ENCODE data around the gene TSPAN3. TPM values are rescaled to one million over a fixed set of nuclear protein-coding genes. Genes with fewer than 3 reads are reported as not detected.
A peak's percentile ranks its signal among the peaks of the same experiment; 100 is the strongest.

TSPAN3 gene
- total RNA-seq, 2 experiments from 2014 or later = 14.7 to 15.5 TPM

GRCh38 chr15:77071305-77072223 is 655 bp upstream of the TSPAN3 start:
- H3K27me3 Mint-ChIP-seq = peaks cover 4% of the 10 kb centered on the region
- peak overlapping the region; percentile 84 for H3K27ac Mint-ChIP-seq
- POLR2A ChIA-PET = interaction anchor here (0.6 to 1.3 kb wide), 7 partner anchors 11 to 168 kb away, joined by 3 to 7 read pairs (median 4); partner anchors contain the start of gene PSTPIP1
- intact Hi-C loops (cut with DNase I, micrococcal nuclease) = loop anchor here (2.0 to 10.0 kb wide), 5 partner anchors 139 to 1803 kb away; partner anchors contain the start of genes HMG20A (in 1 of the 2), MORF4L1 (in 1 of the 2), PEAK1 (in 1 of the 2) and RCN2 (in 1 of the 2)
- no peaks in the 10 kb centered on the region for H3K9me3 Mint-ChIP-seq
- Histone ChIP-seq H3K4me1 (ENCODE audit: insufficient read depth, low read length) (peaks cover 18% of the 10 kb centered on the region), H3K4me3 (ENCODE audit: low read length) (peak overlapping the region; percentile 60), H3K9me3 (ENCODE audit: control insufficient read depth in 1 of 2, insufficient read depth in 1 of 2, low read length in 2 of 2) (no peaks in the 10 kb centered on the region), H3K36me3 (ENCODE audit: insufficient read depth, low read length) (no peaks in the 10 kb centered on the region), H3K27ac (ENCODE audit: low read depth in 1 of 2, low read length in 2 of 2) (no peak overlapping the region), H3K27me3 (ENCODE audit: control insufficient read depth in 1 of 2, insufficient read depth in 2 of 2, low read length in 2 of 2) (no peaks in the 10 kb centered on the region)
- TF ChIP-seq CTCF (IDR thresholded peaks at IDR 0.05) = no peak
- peaks cover 7% of the 10 kb centered on the region for H3K36me3 Mint-ChIP-seq (ENCODE audit: low read depth)
- CTCF ChIA-PET = no interaction called here
- peaks cover 37% of the 10 kb centered on the region for H3K4me1 Mint-ChIP-seq (ENCODE audit: low read depth)
- DNase-seq = no peak
- no peak for ATAC-seq (ENCODE audit: poor library complexity)
- peak overlapping the region; percentile 97 for H3K4me3 Mint-ChIP-seq

- intact Hi-C loops (cut with DNase I, micrococcal nuclease) = loop anchor here (2.0 to 10.0 kb wide), 5 partner anchors 138 to 1805 kb away; partner anchors contain the start of genes HMG20A (in 1 of the 2), MORF4L1 (in 1 of the 2), PEAK1 (in 1 of the 2) and RCN2 (in 1 of the 2)
- H3K36me3 Mint-ChIP-seq (ENCODE audit: low read depth) = peaks cover 7% of the 10 kb centered on the region
- CTCF ChIA-PET = interaction anchor here (1.5 kb wide), 1 partner anchor 97 kb away, joined by 5 read pairs; no protein-coding TSS in a partner anchor
- Histone ChIP-seq H3K27me3 (ENCODE audit: control insufficient read depth in 1 of 2, insufficient read depth in 2 of 2, low read length in 2 of 2) (no peaks in the 10 kb centered on the region), H3K4me1 (ENCODE audit: insufficient read depth, low read length) (peaks cover 18% of the 10 kb centered on the region), H3K27ac (ENCODE audit: low read depth in 1 of 2, low read length in 2 of 2) (no peak overlapping the region), H3K4me3 (ENCODE audit: low read length) (peak overlapping the region; percentile 60), H3K9me3 (ENCODE audit: control insufficient read depth in 1 of 2, insufficient read depth in 1 of 2, low read length in 2 of 2) (no peaks in the 10 kb centered on the region), H3K36me3 (ENCODE audit: insufficient read depth, low read length) (no peaks in the 10 kb centered on the region)
- H3K27ac Mint-ChIP-seq = peak overlapping the region; percentile 85
- DNase-seq (no peak), ATAC-seq (ENCODE audit: poor library complexity) (no peak)
- TF ChIP-seq CTCF (IDR thresholded peaks at IDR 0.05) = no peak
- peaks cover 37% of the 10 kb centered on the region for H3K4me1 Mint-ChIP-seq (ENCODE audit: low read depth)
- H3K27me3 Mint-ChIP-seq = no peaks in the 10 kb centered on the region
- POLR2A ChIA-PET = interaction anchor here (1.3 kb wide), 2 partner anchors 29 to 75 kb away, joined by 6 to 7 read pairs; partner anchors contain the start of gene PSTPIP1
- peak overlapping the region; percentile 92 for H3K4me3 Mint-ChIP-seq
- H3K9me3 Mint-ChIP-seq = no peaks in the 10 kb centered on the region
These were observed 772 bp downstream of the TSPAN3 start for GRCh38 chr15:77070180-77070494.

GRCh38 chr15:77069521-77070121 is 1.3 kb downstream of the TSPAN3 start:
- H3K4me3 ChIP-seq (ENCODE audit: low read length) = peak overlapping the region; percentile 60
- H3K36me3 Mint-ChIP-seq (ENCODE audit: low read depth) = peaks cover 7% of the 10 kb centered on the region
- H3K36me3 ChIP-seq (ENCODE audit: insufficient read depth, low read length) = no peaks in the 10 kb centered on the region
- peak overlapping the region; percentile 92 for H3K4me3 Mint-ChIP-seq
- no peaks in the 10 kb centered on the region for H3K9me3 ChIP-seq (ENCODE audit: control insufficient read depth in 1 of 2, insufficient read depth in 1 of 2, low read length in 2 of 2)
- H3K27me3 Mint-ChIP-seq = no peaks in the 10 kb centered on the region
- ChIA-PET CTCF (interaction anchor here (1.5 kb wide), 1 partner anchor 96 kb away, joined by 5 read pairs; no protein-coding TSS in a partner anchor), POLR2A (interaction anchor here (0.7 to 1.3 kb wide), 2 partner anchors 70 to 74 kb away, joined by 3 to 6 read pairs; partner anchors contain the start of gene PSTPIP1)
- H3K4me1 Mint-ChIP-seq (ENCODE audit: low read depth) = peaks cover 37% of the 10 kb centered on the region
- ATAC-seq (ENCODE audit: poor library complexity) (no peak), DNase-seq (no peak)
- H3K27ac Mint-ChIP-seq = peak overlapping the region; percentile 85
- intact Hi-C loops (cut with DNase I, micrococcal nuclease) = loop anchor here (2.0 to 10.0 kb wide), 6 partner anchors 31 to 1805 kb away; partner anchors contain the start of genes HMG20A (in 1 of the 2), MORF4L1 (in 1 of the 2), PEAK1 (in 1 of the 2) and RCN2 (in 1 of the 2)
- H3K27ac ChIP-seq (ENCODE audit: low read depth in 1 of 2, low read length in 2 of 2) = no peak overlapping the region
- no peaks in the 10 kb centered on the region for H3K9me3 Mint-ChIP-seq
- no peak for TF ChIP-seq CTCF (IDR thresholded peaks at IDR 0.05)
- H3K27me3 ChIP-seq (ENCODE audit: control insufficient read depth in 1 of 2, insufficient read depth in 2 of 2, low read length in 2 of 2) = no peaks in the 10 kb centered on the region
- peaks cover 18% of the 10 kb centered on the region for H3K4me1 ChIP-seq (ENCODE audit: insufficient read depth, low read length)
